ENCODE measurements around the gene AURKB. TPM values are rescaled to one million over a fixed set of nuclear protein-coding genes. Genes with fewer than 3 reads are reported as not detected.

AURKB gene
- total and polyA plus RNA-seq, 2 of the 13 experiments (the other 11 are each of a cell fraction or from before 2014, with no cell fraction given) = 29.5 to 75.3 TPM

GRCh38 chr17:8244768-8245167, 34.4 kb upstream of the AURKB start:
- Histone ChIP-seq H3K79me2 (ENCODE audit: insufficient read depth, low read length) (peaks cover 40% of the 10 kb centered on the region), H3K9ac (ENCODE audit: insufficient read depth, low read depth, low read length) (no peak overlapping the region), H3K4me2 (ENCODE audit: low read depth, low read length) (no peak overlapping the region), H3K27ac (ENCODE audit: extremely low read length, insufficient read depth, low read length) (no peak overlapping the region), H3K36me3 (replicated peaks in 1 of 2; ENCODE audit: control insufficient read depth in 1 of 2, insufficient read depth in 2 of 2, low read length in 2 of 2) (peaks cover 0 to 25% of the 10 kb centered on the region in 2 experiments; a peak in 3 of 5 replicates), H3K4me1 (ENCODE audit: insufficient read depth, low read length) (peaks cover 24% of the 10 kb centered on the region), H2AFZ (ENCODE audit: low read length) (no peak overlapping the region), H3K4me3 (replicated peaks in 1 of 3; ENCODE audit: insufficient read depth in 1 of 3, low read depth in 2 of 3, low read length in 3 of 3) (no peak overlapping the region), H3K27me3 (ENCODE audit: control insufficient read depth in 1 of 2, insufficient read depth in 2 of 2, low read length in 2 of 2) (no peaks in the 10 kb centered on the region; a peak in 1 of 5 replicates), H3K9me3 (ENCODE audit: low read length) (no peaks in the 10 kb centered on the region), H4K20me1 (ENCODE audit: insufficient read depth, low read length) (no peaks in the 10 kb centered on the region; the same call in 1 of the 2 replicates)
- intact Hi-C loops (cut with micrococcal nuclease; ENCODE audit: unreplicated experiment) (no loop called here), in situ Hi-C loops (cut with HindIII; ENCODE audit: extremely low pct_ligation_motif_present, low pct_unique_long_range_greater_than_20kb) (loop anchor here (5.0 kb wide), 1 partner anchor 43 kb away; the partner anchor contains the start of gene RANGRF)
- no TSS peak for BruUV-seq (replicated peaks)
- ChIA-PET CTCF (ENCODE audit: low intra/inter-chr PET ratio, low total read pairs) (no interaction called here), POLR2A (interaction anchor here (1.2 kb wide), 1 partner anchor 44 kb away, joined by 3 read pairs; the partner anchor contains the start of gene RANGRF)
- no peak for ATAC-seq
- no peak for DNase-seq (ENCODE audit: low spot score)
- no peak for FAIRE-seq
- 96% methylated on average over 8 of the region's 8 CpGs for WGBS (ENCODE audit: low lambda C conversion rate)
- no peak for TF ChIP-seq NR0B2 (CRISPR knock-in tag; IDR thresholded peaks at IDR 0.05)
- no peak for TF ChIP-seq MAZ (IDR thresholded peaks at IDR 0.05; ENCODE audit: borderline replicate concordance, low read depth, low read length)
- no peak for TF ChIP-seq MAZ (CRISPR knock-in tag; IDR thresholded peaks at IDR 0.05; ENCODE audit: low read depth)
- TF ChIP-seq SMAD9 (CRISPR knock-in tag; IDR thresholded peaks at IDR 0.05) = no peak
- TF ChIP-seq BATF2 (CRISPR knock-in tag; IDR thresholded peaks at IDR 0.05) = no peak
- no peak for TF ChIP-seq RAD21 (CRISPR knock-in tag; IDR thresholded peaks at IDR 0.05)
- no peak for TF ChIP-seq KDM3A (CRISPR knock-in tag; IDR thresholded peaks at IDR 0.05; ENCODE audit: low read depth)
- TF ChIP-seq PRPF4 (IDR thresholded peaks at IDR 0.05; ENCODE audit: low read depth, low read length, poor library complexity, severe bottlenecking) = no peak
- TF ChIP-seq MLXIP (CRISPR knock-in tag; IDR thresholded peaks at IDR 0.05; ENCODE audit: borderline replicate concordance) = no peak
- no peak for TF ChIP-seq AKAP8 (CRISPR knock-in tag; IDR thresholded peaks at IDR 0.05)
- TF ChIP-seq ZNF512 (CRISPR knock-in tag; IDR thresholded peaks at IDR 0.05) = no peak
- no peak for TF ChIP-seq ZNF775 (CRISPR knock-in tag; IDR thresholded peaks at IDR 0.05; ENCODE audit: borderline replicate concordance)
- no peak for TF ChIP-seq PHF8 (CRISPR knock-in tag; IDR thresholded peaks at IDR 0.05)
- TF ChIP-seq ZNF136 (CRISPR knock-in tag; IDR thresholded peaks at IDR 0.05; ENCODE audit: low read depth) = no peak
- no peak for TF ChIP-seq POGK (CRISPR knock-in tag; conservative IDR thresholded peaks at IDR 0.05)
- TF ChIP-seq SRSF1 (optimal IDR thresholded peaks at IDR 0.05; ENCODE audit: low read depth, low read length) = no peak

Data from HepG2 (cell line).